ENCODE results near the gene TBC1D7. TPM values are rescaled to one million over a fixed set of nuclear protein-coding genes. Genes with fewer than 3 reads are reported as not detected.

The TBC1D7 gene
- total RNA-seq, 1 experiment from 2014 or later, result 13.7 TPM

DNA sequence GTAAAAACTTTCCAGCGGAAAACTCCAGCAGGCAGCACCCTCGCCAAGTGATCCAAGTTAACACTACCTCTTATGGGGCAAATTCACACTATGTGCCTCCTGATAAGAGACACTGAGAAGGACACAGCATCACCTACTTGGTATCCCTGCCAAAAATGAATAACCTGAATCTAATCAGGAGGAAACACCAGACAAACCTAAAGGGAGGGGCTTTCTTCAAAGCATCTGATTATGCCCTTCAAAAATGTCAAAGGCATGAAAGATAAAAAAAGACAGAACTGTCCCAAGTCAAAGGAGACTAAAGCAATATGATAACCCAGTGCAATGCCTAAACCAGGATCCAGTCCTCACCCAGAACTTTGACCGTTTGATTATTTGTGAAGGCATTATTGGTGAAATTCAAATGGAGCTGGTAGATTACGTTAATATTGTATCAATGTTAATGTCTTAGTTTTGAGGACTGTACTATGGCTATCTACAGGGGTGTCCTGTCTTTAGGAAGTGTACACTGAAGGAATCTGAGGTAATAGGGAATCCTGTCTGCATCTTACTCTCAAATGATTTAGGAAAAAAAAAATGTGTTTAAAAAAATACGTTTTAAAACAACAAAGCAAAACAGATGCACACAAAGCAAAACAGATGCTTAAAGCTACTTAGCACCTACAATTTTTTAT lies 8.3 kb downstream of the TBC1D7 start:
- Histone ChIP-seq H3K4me1 (ENCODE audit: control insufficient read depth in 1 of 2, insufficient read depth in 2 of 2, low read length in 2 of 2) (no peaks in the 10 kb centered on the region), H3K9me2 (ENCODE audit: insufficient read depth) (no peaks in the 10 kb centered on the region), H3K4me3 (replicated peaks in 1 of 2; ENCODE audit: low read depth in 1 of 2, low read length in 2 of 2) (no peak overlapping the region), H3K79me2 (ENCODE audit: insufficient read depth, low read length) (no peaks in the 10 kb centered on the region), H3K27ac (ENCODE audit: low read depth, low read length) (no peak overlapping the region), H3K27me3 (ENCODE audit: insufficient read depth, low read length) (no peaks in the 10 kb centered on the region), H3K4me2 (ENCODE audit: low read length) (no peak overlapping the region), H4K20me1 (ENCODE audit: insufficient read depth) (no peaks in the 10 kb centered on the region), H3K9me3 (ENCODE audit: control insufficient read depth in 1 of 2, insufficient read depth in 1 of 2, low read depth in 1 of 2, low read length in 2 of 2) (no peaks in the 10 kb centered on the region), H3K9ac (ENCODE audit: low read length) (no peak overlapping the region), H3K36me3 (ENCODE audit: control insufficient read depth in 1 of 2, insufficient read depth in 2 of 2, low read length in 2 of 2) (peaks cover 2 to 17% of the 10 kb centered on the region in 2 experiments; a peak in 1 of 4 replicates), H2AFZ (ENCODE audit: low read depth, low read length, poor library complexity, severe bottlenecking) (no peak overlapping the region)
- ChIA-PET CTCF (no interaction called here), POLR2A (no interaction called here), RAD21 (ENCODE audit: low non-redundant PET in 1 of 2, low total read pairs in 2 of 2, uncharacterized antibody in 2 of 2, unreplicated experiment in 2 of 2) (no interaction called here)
- TF ChIP-seq POLR2AphosphoS5 (IDR thresholded peaks at IDR 0.05; ENCODE audit: low read depth, low read length), result no peak
- BruUV-seq (replicated peaks), result no TSS peak
- intact Hi-C loops (cut with micrococcal nuclease), result no loop called here
- no peak for ATAC-seq
- no peak for DNase-seq (ENCODE audit: low read depth, low spot score)

- Histone ChIP-seq H3K4me3 (replicated peaks in 1 of 2; ENCODE audit: low read depth in 1 of 2, low read length in 2 of 2) (no peak overlapping the region), H3K9me3 (ENCODE audit: control insufficient read depth in 1 of 2, insufficient read depth in 1 of 2, low read depth in 1 of 2, low read length in 2 of 2) (no peaks in the 10 kb centered on the region), H3K27ac (ENCODE audit: low read depth, low read length) (no peak overlapping the region), H3K9ac (ENCODE audit: low read length) (no peak overlapping the region), H3K4me2 (ENCODE audit: low read length) (no peak overlapping the region), H3K79me2 (ENCODE audit: insufficient read depth, low read length) (no peaks in the 10 kb centered on the region), H2AFZ (ENCODE audit: low read depth, low read length, poor library complexity, severe bottlenecking) (no peak overlapping the region), H3K4me1 (ENCODE audit: control insufficient read depth in 1 of 2, insufficient read depth in 2 of 2, low read length in 2 of 2) (no peaks in the 10 kb centered on the region), H3K9me2 (ENCODE audit: insufficient read depth) (no peaks in the 10 kb centered on the region), H3K36me3 (ENCODE audit: control insufficient read depth in 1 of 2, insufficient read depth in 2 of 2, low read length in 2 of 2) (peaks cover 2 to 18% of the 10 kb centered on the region in 2 experiments; a peak in 1 of 4 replicates), H4K20me1 (ENCODE audit: insufficient read depth) (no peaks in the 10 kb centered on the region), H3K27me3 (ENCODE audit: insufficient read depth, low read length) (no peaks in the 10 kb centered on the region)
- BruUV-seq (replicated peaks), result no TSS peak
- intact Hi-C loops (cut with micrococcal nuclease), result no loop called here
- ATAC-seq, result no peak
- RAD21 ChIA-PET (ENCODE audit: low non-redundant PET in 1 of 2, low total read pairs in 2 of 2, uncharacterized antibody in 2 of 2, unreplicated experiment in 2 of 2), result no interaction called here
- DNase-seq (ENCODE audit: low read depth, low spot score), result no peak
- CTCF ChIA-PET, result no interaction called here
- POLR2A ChIA-PET, result no interaction called here
- no peak for TF ChIP-seq FOSL1 (IDR thresholded peaks at IDR 0.05; ENCODE audit: low read depth)
- no peak for TF ChIP-seq ZBTB33 (IDR thresholded peaks at IDR 0.05; ENCODE audit: extremely low read depth, insufficient replicate concordance, low read length)
- TF ChIP-seq JUND (IDR thresholded peaks at IDR 0.05), result no peak
- TF ChIP-seq ZFX (IDR thresholded peaks at IDR 0.05), result no peak
- no peak for TF ChIP-seq SP1 (IDR thresholded peaks at IDR 0.05; ENCODE audit: low read depth)
- no peak for TF ChIP-seq SIN3A (IDR thresholded peaks at IDR 0.05; ENCODE audit: low read depth)
- no peak for TF ChIP-seq POLR2AphosphoS5 (IDR thresholded peaks at IDR 0.05; ENCODE audit: low read depth, low read length)
- no peak for TF ChIP-seq POLR2A (IDR thresholded peaks at IDR 0.05; ENCODE audit: borderline replicate concordance, extremely low read depth, insufficient read depth, insufficient read length)
- no peak for TF ChIP-seq CBX3 (IDR thresholded peaks at IDR 0.05; ENCODE audit: low read depth)
- TF ChIP-seq CTCF (IDR thresholded peaks at IDR 0.05 in 2 of 3, conservative IDR thresholded peaks at IDR 0.05 in 1 of 3; ENCODE audit: borderline replicate concordance in 1 of 3, insufficient read depth in 1 of 3, low read depth in 2 of 3, low read length in 2 of 3), result no peak
- no peak for TF ChIP-seq ATF3 (IDR thresholded peaks at IDR 0.05)
- TF ChIP-seq ZNF274 (IDR thresholded peaks at IDR 0.05; ENCODE audit: low read depth, low read length), result no peak
- no peak for TF ChIP-seq EZH2 (IDR thresholded peaks at IDR 0.05)
Observed at GRCh38 chr6:13318821-13319220, 9.5 kb downstream of the TBC1D7 start.

Data from HCT116 (cell line).